NCI-H1694 treated with DMSO at 0.1 percent for 48 hours (cell line): Measurements from ENCODE around the gene B3GAT1.
"Not testable (repeated sequence)": the region's sequence is repeated elsewhere in the genome, so short reads cannot be mapped to it uniquely, and the experiment has no call there.

Experiments used
- DNase-seq: peaks from one replicate; lab custom pipeline; 2025; lab: John Stamatoyannopoulos, UW

Gene B3GAT1

DNA sequence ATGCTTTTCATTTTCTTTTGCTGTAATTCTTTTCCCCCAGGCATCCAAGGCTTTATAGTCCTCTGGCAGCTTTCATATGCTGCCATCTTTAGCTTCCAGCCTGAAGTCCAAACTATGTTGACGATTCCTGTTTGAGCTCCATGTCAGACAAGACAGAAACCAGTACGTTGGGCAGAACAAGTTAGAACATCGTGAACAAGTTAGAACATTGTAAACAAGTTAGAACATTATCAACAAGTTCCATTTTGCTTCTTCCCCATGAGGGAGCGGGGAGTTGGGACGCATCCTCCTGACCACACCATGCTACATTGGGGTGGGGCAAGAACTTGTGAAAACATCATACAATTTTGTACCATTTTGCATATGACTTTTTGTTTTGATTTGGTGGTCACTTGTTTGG, 56.4 kb downstream of the B3GAT1 start:
- DNase-seq = no peak

DNA sequence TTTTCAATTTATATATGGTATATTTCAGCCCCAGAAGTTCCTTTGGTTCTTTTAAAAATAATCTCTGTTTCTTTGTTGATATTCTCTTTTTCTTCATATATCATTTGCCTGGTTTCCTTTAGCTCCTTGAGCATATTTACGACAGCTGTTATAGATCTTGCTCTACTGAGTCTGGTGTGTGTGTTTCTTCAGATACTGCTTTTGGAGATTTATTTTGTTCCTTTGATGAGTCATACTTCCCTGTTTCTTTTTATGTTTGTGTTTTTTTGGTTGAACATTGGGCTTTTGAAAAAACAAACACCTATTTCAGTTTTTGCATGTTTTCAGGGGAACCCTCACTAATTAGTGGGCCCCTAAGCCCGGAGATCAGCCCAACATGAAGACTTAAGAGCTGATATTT, 56.9 kb downstream of the B3GAT1 start:
- DNase-seq = no peak

DNA sequence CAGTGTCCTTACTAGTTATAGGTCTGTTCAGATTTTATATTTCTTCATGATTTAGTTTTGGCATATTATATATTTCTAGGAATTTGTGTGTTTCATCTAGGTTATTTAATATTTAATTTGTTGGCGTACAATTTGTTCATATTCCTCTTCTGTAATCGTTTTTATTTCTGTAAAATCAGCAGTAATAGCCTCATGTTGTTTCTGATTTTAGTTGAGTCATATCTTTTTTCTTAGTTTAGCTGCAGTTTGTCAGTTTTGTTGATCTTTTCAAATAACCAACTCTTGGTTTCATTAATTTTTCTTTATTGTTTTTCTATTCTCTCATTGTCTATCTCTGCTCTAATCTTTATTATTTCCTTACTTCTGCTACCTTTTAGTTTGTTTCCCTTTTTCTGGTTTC, 59.9 kb downstream of the B3GAT1 start:
- no peak for DNase-seq

- DNase-seq = no peak
Measured at GRCh38 chr11:134350381-134350780, 61.7 kb downstream of the B3GAT1 start.

- DNase-seq = no peak
Measured at GRCh38 chr11:134349802-134350355, 62.2 kb downstream of the B3GAT1 start.

DNA sequence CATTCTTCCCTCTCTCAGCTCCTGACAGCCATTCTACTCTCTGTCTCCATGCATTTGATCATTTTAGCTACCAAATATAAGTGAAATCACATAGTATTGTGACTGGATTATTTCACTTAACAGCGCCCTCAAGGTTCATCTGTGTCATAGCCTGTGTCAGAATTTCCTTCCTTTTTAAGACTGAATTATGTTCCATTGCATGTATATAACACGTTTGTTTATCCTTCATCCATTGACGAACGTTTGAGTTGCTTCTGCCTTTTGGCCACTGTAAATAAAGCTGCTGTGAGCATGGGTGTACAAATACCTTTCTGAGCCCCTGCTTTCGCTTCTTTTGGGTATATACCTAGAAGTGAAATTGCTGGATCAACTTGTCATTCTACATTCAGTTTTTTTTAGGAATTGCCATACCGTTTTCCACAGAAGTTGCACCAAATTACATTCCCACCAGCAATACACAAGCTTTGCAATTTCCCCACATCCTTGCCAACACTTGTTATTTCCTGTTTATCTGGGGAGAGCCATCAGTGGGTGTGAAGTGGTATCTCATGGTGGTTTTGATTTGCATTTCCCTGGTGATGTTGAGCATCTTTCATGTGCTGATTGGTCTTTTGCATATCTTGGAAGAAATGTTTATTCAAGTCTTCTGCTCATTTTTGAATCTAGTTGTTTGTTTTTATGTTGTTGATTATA, 62.8 kb downstream of the B3GAT1 start:
- DNase-seq = no peak

GRCh38 chr11:134347441-134347840, 64.6 kb downstream of the B3GAT1 start:
- DNase-seq = no peak

DNA sequence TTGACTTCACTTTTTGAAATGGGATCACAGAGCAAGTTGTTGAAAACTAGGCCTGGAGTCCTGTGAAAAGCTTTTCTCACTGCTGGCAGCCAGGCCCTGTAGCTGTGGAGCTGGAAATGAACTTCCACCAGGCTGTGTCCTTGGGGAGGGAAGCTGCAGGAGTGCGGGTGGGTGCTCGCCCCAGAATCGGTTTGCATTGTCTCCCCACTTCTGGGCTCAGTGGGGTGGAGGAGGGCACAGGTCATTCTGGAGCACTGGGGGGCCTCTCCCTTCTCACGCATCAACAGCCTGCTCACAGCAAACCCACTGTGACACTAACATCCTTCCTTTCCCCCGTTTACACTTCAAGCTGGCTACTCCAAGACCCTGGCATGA, 65.1 kb downstream of the B3GAT1 start:
- DNase-seq = no peak

DNA sequence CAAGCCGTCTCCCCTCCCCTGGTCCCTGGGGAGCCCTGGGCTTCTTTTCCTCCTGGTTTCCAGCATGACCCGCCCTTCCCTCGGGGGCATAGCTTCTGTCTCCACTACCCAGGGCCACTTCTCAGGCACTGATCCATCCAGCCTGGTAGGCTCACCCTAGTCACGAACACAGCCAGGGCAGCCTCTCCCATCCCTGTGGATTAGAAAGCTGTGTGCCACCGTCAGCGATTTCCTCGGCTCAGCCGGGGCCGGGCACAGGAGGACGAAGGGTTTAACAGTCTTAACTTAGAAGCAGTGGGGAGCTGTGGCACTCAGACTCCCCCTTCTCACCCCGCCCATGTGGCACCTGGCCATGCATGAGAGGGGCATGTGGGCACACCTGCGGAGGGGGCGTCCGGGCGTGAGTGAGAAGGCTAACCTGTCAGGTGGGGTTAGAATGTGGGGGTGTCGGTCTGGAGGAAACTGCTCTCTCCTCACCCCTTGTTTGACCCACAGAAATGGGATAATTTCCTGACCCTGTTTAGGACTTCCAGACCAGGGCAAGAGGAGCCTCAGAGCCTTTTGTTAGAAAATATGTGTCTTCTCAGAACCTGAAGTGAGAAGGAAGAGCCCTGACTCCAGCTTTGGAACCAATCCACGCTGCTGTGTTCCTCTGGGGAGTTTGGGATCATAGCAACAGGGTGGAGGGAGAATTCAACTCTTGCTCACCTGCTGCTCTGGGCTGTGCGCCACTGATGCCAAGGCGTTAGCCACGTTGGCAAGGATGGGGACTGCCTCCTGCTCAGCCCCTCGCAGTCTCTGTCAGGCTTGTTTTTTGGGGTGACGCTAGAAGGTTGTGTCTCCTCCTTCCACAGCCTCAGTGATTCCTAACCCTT, 65.7 kb downstream of the B3GAT1 start:
- DNase-seq = no peak

DNA sequence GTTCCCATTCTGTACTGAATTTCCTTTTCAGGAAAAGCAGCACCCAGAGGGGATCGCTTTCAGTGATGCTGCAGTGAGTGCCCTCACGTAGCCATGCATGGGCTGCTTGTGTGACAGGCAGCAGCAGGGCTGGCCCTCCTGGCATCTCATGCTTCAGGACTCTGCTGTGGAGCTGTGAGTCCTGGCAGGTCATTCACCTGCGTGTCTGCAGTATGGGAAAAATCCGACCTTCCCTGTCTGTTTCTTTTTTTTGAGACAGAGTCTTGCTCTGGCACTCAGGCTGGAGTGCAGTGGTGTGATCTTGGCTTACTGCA, 66.8 kb downstream of the B3GAT1 start:
- DNase-seq = no peak

DNA sequence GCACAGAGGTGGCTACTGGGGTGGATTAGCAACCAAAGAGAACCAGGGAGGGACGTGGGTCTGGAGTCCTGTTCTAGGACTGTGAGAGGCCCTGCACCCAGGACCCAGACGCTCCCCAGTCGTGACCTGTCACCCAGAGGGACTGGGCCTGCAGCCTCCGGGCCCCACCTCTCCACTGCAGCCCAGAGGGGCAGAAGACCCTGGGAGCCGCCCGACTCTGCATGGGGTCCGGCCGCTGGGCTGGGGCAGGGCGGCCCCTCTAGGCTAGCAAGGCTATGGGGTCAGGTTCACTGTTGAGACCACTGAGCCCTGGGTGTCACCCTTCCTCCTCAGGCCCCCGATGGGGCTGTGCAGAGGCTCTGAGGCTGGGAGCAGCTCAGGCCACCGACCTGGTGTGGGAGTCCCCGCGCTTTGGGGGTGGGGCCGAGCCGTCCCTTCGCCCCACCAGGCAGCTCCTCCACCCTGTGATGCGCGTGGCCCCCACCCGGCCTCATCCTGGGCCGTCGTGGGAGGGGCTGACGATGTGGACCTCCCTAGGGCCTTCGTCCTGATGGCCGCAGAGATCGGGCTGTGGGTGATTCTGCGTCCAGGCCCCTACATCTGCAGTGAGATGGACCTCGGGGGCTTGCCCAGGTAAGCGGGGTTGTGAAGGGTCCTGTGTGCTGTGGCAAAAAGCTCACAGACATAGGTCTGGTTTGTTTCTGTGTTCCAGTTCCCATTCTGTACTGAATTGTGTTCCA, 67.4 kb downstream of the B3GAT1 start:
- not testable (repeated sequence) for DNase-seq

DNA sequence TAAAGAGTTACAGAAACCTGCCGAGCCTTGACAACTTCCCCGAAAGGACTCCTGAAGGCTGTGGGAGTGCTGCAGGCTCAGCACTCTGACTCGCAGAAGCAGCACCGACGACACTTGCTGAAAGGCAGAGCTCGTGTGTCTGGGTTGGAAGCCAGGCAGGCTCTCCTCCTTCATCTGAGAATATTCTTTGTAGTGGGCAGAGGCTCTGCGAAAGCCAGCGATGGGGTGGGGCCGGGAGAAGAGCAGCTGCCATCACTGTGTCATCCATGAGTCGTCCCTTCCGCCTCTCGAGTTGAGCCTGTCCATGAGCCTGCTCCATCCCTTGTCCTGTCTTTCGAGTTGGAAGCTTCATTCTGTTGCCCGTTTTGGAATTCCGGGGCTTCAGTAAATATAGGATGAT, 68.4 kb downstream of the B3GAT1 start:
- no peak for DNase-seq

DNA sequence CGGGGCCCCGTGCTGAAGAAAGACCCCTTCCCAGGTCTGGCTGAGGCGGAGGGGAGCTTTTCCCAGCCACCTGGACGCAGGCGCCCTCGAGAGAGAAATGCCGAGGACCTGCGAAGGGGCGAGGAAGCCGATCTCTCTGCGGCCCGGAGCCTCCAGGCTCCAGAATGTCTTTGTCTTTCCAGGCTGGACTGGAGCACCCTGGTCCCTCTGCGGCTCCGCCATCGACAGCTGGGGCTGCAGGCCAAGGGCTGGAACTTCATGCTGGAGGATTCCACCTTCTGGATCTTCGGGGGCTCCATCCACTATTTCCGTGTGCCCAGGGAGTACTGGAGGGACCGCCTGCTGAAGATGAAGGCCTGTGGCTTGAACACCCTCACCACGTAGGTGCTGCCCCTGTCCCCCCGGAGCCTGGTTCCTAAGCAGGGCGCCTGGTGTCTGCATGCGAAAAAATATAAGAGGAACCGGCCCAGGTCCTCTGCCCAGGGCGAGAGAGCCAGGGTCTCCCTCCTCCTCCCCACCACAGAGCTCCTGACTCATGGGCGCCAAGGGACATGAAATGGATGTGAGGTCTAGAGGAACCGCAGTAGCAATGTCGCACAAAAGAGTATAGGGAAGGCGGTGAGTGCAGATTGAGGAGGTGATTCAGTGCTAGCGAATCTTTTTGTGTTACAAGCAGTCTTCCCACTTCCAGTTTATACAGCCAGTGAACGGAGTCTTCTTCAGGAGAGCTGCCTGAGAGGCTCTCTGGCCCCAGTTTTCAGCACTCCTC, 69.3 kb downstream of the B3GAT1 start:
- no peak for DNase-seq

DNA sequence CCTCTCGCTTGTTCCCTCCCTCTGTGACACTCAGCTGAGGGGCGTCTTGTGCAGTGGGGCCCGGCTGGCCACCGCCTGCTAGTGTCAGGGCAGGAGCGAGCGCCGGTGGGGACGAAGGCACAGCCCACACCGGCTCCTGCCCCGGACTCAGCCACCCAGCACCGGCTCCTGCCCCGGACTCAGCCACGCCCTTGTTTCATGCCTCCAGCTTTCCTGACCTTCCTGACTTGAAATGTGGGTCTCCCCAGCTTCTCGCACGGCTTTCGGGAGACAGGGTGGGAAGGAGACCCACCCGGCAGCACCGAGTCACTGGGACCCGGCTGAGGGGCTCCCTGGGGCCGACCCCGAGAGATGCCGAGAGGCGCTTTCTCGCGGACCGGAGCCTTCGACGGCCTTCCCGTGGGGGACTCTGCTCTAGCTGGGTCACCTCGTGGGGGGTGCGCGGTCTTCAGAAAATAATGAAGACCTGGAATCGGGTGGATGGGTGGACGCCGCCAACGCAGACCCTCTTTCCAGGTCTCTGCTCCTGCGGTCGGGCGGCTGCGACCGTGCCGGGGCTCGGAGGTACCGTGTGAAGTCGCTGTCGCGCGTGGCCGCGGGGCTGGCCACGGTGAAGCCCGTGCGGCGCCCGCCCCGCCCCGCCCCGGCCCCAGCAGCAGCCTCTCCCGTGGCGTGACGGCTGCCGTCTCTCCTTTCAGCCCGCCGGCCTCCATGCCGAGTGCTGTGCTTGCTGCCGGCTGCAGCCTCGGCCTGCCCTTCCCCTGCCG, 70.1 kb downstream of the B3GAT1 start:
- no peak for DNase-seq

DNA sequence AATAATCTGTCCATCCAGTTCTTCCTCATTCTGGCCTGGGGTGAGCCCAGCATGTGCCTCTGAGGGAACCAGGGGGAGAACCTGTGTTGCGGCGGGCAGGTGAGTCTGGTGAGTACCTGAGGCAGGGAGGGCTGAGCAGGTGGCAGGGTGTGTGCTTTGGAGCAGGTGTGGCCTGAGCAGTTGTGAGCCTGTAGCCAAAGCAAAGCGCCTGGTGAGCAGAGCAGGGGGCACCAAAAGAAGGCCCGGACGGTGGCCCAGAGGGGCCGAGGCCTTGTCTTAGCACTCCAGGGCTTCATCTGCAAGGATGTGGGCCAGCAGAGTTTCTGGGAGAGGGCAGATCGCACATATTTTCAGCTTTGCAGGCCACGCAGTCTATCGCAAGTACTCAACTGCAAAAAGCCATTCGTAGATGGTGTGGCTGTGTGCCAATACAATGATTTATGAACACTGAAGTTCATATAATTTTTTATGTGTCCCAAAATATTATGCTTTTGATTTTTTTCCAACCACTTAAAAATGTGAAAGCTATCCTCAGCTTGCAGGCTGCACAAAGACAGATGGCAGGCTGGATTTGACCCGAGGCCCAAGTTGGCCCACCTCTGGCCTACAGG, 71.6 kb downstream of the B3GAT1 start:
- no peak for DNase-seq

DNA sequence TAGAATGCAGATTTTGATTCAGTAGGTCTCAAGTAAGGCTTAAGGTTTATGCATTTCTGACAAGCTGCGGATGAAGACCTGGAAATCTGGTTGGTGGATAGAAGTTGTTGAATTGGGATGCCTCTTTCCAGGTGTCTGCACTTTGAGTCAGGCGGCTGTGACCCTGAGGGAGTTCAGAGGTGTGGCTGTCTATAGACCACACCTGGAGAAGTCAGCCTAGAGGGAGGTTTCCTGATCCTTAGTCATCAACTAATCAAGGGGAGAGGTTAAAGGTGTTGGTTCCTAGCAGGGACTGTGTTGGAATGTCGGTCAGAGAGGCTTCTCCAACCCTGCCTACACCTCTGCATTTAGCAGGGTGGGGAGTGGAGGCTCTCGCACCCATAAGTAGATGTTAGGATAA, 72.3 kb downstream of the B3GAT1 start:
- no peak for DNase-seq

- no peak for DNase-seq
Measured at GRCh38 chr11:134338654-134339053, 73.4 kb downstream of the B3GAT1 start.

GRCh38 chr11:134338068-134338467, 74.0 kb downstream of the B3GAT1 start:
- DNase-seq = no peak

- DNase-seq = no peak
Measured at GRCh38 chr11:134337051-134337450, 75.0 kb downstream of the B3GAT1 start.

- DNase-seq = no peak
Measured at GRCh38 chr11:134334796-134335571, 77.1 kb downstream of the B3GAT1 start.
